ENCODE measurements around the gene RNF208.

- TF ChIP-seq POLR2A (IDR thresholded peaks at IDR 0.05) (no peak), CTCF (IDR thresholded peaks at IDR 0.05 in 4 of 5, conservative IDR thresholded peaks at IDR 0.05 in 1 of 5) (no peak)
Observed at GRCh38 chr9:137252555-137253506, 30.8 kb upstream of the RNF208 start.

Data from gastrocnemius medialis (tissue), 4 donors.